ELF-1 (cell line): Measurements from ENCODE around the gene PARD3.

Experiments used
- DNase-seq: peaks from one replicate; pipeline ENCODE4 v3.0.0-alpha.2; 2016; ENCODE audit warnings: low read depth, low spot score

The PARD3 gene

DNA sequence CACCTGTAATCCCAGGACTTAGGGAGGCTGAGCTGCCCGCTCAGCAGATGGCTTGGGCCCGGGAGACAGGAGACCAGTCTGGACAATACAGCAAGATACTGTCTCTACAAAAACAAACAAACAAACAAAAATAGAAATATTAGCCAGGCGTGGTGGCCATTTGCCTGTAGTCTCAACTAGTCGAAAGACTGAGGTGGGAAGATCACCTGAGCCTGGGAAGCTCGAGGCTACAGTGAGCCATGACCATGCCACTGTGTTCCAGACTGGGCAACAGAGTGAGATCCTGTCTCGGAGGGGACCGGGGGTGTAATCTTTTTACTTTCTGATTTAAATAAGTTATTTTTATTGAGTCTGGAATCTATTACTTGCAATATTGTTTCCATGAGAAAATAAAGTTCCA is 274.6 kb downstream of the PARD3 start:
- no peak for DNase-seq

DNA sequence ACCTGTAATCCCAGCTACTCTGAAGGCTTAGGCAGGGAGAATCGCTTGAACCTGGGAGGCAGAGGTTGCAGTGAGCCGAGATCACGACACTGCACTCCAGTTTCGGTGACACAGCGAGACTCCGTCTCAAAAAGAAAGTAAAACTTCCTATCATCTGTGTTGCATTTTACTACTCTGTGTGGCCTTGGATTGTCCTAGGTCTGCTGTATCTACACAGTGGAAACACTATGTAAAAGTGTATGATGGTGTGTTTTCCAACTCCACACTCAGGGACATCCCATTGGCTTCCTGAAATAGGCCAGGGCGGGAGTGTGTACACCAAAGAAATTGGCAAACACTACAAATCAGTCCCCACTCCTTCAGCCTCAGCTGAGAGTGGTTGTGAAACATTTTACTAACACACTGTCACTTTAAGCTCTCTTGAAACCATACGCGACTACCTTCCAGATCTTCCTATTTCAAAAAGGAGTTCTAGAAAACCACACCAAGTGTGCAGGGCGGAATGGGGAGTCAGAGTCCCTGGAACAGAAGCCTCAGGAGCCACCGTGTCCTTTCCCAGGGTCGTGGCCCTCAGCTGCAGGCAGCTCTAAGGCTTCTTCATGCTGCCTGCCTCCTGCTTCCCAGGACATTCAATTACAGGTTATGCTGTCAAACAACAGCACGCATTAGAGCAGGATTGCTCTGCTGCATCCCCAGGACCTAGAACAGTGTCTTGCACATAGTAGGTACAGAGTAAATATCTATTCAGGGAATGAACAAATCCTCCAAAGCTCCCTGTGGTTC is 275.4 kb downstream of the PARD3 start:
- DNase-seq, result no peak

DNA sequence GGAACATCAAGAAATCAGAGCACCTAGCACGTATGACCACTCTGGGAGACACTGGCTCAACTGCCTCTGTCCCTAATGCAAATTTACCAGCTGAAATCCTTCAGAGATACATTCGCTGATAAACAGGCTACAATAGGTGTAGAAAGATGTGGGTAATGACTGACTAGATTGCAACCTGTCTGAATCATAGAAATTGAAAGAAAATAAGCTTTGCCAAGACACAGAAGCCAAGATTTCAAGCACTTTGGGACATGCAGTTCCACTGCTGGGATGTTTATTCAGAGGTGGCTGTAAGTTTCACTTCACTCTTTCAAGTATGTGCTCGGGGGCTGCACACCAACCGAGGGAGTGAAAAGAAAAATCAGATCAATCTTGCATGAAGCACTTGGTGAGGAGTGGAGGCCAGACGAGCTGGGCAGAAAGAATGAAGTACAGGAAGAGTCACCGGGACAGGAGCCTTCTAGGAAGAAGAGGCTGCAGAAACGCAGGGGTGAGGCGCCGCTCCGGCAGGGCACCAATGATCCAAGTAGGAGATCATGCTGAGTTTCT is 276.7 kb downstream of the PARD3 start:
- peak; percentile 22 for DNase-seq

DNA sequence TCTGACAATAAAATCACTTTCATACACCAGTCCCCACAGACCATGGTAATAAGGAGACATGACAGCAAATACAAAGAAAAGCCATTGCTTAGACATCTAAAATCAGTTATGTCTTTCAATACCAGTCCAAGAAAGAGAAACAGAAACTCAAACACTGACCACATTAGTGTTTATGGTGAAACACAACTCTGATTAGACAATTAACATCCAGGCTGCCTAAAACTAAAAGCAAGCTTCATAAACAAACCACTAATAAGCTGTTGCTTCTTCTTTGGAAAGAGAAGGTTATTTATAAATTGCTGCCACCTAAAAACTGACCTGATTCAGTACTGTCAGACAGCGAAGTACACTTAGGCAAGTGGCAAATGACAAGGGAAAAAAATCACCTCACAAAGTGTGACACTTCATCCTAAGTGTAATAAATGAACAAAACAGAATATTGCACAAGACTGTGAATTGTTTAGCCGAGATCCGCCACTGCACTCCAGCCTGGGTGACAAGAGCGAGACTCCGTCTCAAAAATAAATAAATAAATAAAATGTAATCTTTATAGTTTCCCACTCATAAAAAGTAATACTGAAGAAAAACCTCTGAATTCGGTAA is 277.4 kb downstream of the PARD3 start:
- DNase-seq, result no peak

DNA sequence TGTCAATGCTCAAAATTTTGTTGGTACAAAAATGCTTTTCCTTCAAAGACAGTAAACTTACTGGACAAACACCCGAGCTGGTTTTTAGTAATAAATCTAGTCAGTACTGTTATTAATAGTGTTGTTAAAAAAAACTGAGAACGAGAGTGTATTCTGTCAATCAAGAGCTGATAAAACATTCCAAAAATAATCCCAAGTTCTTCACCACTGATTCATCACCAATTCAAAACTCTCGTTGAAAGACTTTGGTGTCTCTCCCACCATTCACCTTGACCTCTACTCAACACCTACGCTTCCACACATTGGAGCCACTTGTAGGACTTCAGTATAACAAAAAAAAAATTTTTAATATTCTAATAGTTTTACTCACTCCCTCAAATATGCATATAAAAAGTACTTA is 279.2 kb downstream of the PARD3 start:
- no peak for DNase-seq

DNA sequence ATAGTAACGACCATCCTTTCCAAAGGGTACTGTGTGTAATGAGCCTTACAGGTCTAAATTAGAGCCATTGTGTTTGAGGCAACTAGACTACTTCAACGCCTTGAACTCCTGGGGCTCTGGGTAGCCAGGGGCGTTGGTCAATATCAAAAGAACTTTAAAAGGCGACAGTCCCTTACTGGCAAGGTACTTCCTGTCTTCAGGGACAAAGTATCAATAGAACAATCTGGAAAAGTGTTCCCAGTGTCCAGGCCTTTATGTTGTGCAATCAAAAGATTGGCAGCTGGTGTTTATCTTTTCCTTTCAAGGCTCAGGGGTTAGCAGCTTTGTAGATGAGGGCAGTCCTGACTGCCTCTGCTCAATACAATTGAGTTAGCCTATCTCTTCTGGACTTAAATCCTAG is 284.3 kb downstream of the PARD3 start:
- no peak for DNase-seq

DNA sequence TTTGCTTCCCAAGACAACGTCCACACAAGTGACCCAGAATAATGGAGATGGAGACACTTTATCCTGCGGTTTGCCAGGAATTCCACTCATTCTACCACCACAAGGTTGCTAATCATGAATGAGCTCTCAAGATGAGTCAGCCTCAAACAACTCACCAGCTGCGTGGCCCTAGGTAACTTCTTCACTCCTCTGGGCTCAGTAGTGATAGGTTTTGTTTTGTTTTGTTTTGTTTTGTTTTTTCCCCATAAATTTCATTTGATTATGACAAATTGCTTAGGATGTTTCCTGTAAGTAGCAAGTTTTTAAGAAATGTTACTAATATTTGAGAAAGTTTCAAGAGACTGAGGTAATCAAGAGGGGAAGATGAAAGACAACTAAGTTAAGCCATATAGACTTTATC is 286.8 kb downstream of the PARD3 start:
- peak; percentile 56 for DNase-seq

DNA sequence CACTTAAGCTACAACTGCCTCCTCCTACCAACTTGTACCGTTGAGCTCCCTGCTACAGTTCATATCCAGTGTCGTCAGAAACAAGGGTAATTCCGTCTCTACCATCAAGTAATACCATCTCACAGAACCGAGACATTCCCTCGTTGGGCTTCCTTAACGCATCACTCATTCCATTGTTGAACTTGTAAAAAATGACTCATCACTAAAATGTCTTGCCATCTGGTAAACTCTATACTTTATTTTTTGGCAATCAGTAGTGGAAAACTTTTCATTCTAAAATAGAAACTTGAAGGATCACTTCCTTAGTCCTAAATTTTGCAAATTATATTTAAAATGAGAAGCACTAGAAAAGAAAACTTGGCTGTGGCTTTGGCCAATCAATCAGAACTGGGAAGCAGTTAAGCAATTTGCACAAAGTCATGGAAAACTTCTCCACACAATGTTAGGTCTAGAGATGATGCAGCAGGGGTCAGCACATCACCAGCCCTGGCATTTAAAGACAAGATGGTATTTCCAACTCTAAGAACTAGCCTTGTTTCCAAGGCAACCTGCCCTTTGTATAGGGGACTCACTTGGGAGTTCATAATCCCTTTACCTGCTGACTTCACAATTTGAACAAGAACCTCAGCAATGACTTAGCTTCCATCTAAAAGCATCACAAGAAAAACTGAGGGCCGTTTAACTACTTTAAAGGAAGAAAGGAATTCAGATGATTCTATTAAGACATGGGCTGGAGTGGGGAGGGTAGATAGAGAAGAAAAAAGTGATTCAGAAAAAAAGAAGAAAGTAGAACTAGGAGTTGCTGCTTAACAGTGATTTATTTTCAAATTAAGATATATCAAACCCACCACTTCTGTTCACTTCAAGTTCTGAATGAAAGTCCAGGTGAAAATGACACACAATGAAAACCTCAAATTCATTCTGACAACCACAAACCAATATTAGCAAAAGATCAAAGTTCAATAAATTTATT is 288.1 kb downstream of the PARD3 start:
- DNase-seq, result peak; percentile 40

DNA sequence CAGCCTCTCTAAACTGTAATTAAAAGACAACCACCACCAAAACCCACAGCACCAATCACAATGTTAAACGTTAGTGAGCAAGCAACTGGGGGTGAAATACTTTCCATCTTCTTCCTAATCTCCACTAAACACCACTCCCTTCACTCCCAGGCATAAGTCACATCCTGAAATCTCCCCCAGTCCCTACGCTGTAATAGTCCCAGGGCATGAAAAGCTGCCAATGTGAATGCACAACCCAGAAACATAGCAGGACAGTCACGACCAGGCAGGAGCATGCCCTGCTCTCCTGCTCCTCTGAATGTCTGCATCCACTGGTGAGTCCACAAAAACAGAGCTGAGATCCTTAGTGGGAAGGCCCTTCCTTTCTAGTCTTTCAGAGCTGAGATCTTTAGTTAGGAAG is 288.9 kb downstream of the PARD3 start:
- DNase-seq, result no peak

DNA sequence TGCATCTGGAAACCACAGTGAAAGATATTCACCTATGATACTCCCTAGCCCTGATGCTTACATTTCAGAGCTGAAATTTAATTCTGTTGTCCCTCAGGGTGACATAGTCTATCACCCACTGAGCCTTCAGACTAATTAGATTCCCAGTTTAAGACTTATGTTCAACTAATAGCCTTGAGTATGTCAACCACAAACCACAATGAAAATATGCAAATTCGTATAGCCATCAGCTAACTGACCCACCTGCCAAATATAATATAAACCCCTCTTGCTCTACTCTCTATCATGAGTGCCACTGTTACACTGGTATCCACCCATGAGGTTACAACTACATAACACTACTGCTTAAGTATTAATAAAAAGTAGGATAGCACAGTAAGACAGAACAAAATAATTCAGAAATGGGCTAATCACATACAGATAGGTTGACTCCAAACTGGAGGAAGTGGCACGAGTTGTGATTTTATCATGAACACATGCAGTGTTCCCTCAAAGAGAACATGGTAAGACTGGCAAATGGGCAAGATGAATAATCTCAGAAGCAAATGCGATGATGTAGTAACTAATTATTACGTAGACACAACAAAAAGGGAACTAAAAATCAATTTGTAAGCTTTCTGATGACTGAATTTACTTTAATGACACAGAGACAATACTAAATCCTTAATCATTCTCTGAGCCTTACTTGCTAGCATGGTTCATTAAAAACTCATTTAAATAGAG is 290.6 kb downstream of the PARD3 start:
- no peak for DNase-seq

DNA sequence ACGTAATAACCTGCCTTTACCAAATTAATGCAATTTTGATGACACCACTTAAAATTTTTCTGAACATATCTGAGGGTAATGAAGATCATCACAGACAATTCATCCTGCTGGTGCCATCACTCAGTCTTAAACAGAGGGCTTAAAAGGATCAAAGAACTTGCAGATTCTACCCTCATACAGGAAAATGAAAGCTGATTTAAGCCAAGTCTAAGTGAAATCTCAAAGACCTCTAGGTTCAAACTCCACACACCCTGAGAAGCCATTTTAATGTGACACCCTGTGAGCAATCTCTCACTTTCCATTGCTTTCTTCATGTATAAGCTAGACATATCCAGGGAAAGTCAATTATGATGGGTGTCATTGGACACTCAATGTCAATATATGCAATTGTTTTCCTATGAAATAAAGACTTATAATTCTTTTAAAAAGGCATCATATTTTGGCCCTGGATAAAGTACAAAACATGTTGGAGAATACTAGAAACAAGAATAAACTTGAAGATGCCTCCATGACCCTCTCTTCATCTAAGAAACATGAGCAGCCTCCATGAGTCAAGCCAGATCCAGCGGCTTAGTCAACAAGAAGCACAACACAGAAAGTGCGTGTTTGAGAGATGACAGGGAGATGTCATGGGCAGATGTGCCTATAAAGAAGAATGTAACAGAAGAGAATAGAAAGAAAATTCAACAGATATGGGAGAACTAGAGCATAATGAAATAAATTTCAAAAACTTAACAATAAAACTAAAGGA is 291.9 kb downstream of the PARD3 start:
- no peak for DNase-seq

DNA sequence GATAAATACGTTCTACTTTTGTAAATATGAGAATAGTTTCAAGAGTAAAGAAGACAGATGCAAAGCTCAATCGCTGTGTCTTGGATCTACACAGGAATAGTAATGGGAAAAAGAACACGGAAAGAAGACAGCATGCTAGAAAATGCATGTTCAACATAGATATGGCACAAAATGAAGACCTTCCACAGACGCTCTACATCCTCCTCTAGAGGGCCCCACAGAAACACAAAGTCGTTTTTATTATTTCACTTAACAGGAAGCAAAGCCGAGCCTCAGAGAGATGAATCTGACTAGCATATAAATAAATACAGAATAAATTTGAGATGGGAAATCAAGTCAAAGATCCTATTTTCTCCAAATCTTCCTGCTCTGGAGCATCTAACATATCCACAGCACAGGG is 292.6 kb downstream of the PARD3 start:
- DNase-seq, result no peak

DNA sequence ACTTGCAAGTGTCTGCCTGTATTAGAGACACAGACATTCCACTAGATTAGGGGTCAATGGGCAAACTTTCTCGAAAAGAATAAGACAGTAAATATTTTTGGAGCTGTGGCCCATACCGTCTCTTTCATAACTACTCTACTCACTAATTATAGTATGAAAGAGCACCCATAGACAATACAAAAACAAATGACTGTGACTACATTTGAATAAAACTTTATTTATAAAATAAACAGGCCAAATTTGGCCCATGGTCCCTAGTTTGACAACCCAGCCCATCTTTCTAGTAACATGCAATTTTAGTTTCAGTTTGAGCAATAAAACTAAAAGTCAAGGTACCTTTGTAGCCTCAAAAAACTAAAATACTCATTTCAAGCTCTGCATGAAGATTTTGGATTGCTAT is 294.6 kb downstream of the PARD3 start:
- DNase-seq, result no peak

DNA sequence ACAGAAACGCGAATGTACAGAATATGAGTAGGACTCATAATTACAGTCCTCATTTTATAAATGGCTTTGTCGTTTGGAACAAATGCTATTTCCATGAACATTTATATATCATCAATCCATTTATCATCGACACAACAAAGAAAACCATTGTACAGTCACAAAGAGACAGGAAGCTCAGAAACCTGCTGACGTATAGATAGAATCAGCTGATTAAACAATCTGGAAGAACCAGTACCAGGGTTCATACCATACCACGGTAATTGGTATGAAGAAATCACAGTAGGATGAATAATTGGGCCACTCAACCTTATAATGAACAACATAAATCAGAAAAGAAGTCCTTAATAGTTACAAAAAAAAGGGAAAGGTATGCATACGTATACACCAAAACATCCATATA is 295.0 kb downstream of the PARD3 start:
- no peak for DNase-seq

DNA sequence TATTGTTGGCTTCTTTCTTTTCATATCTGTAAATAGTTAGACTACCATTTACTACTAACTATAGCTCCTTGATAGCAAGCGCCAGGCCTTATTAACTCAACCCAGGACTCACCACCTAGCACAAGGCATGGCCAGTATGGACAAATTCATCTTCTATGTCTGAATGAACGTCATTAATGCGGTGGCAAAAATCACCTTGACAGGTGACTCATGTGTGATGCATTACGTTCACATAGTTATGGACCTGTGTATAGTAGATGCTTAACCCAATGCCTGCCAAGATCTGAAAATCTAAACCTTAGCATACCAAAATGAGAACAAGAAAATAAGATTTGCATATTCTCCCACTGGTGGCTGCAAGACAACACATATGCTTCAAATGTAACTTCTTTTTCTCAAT is 300.8 kb downstream of the PARD3 start:
- no peak for DNase-seq

DNA sequence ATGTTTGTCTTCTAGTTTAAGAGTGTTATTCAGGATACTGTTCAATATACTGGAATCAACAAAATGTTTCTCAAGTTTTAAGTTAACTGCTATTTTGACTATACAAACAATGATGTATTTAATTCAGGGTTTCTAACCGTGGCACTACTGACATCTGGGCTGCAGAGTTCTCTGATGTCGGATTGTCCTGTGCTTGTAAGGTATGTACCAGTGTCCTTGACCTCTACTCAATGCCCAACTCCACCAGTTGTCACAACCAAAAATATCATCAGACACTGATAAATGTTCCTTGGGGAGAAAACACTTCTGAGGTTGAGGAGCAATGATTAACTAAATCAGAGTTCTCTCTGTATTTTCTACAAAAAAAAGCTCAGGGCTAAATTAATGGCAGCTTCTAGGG is 301.5 kb downstream of the PARD3 start:
- no peak for DNase-seq

DNA sequence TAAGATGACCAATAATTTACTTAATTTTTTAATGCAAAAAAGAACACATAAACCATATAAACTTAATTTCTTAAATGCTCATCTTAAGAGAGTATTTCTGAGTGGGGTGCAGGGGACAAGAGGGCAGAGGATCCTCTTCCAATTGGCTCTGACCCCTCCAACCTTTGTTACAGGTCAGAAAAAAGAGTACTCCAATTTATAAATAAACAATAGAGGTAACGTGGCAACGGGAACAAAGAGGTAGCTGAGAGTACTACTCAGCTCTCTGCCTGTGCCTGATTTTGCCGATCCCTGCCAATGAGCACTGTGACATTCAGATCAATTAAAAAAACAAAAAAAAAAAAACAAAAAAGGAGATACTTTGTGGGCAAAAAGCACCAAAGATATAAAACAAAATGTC is 307.9 kb downstream of the PARD3 start:
- DNase-seq, result no peak

DNA sequence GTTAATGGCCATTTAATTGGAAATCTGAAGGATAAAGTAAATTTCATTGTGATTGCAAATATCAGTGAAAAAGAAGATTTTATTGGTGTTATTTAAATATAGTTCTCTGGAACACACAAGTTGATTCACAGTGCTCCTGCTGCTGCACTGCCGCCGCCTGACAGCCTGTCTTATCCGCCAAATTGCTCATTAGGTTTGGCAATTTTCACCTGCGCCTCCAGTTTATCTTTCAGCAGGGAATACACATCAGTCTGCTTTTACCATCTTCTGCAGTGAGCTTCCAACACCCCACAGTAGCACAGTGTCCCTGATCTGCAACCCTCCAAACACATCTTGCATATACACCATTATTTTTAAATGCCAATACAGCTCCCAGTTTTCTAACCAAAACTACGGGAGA is 308.3 kb downstream of the PARD3 start:
- no peak for DNase-seq

DNA sequence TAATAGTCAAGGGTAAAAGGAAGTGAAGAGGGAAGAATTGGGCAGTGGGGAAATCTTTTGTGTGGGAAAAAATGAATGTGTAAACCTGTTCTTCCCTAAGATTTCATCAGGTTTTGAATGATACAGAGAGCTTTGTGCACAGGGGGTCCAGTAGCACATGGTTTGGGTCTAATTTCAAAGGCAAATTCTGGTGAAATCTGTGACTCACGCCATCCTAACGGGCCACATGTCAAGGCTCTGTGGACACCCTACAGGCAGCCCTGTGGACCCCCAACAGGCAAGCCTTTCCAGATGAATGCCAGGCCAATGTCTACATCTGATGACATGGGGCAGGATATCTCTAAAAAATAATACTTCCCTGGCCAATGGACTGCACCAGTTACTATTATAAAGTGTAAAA is 309.8 kb downstream of the PARD3 start:
- no peak for DNase-seq

DNA sequence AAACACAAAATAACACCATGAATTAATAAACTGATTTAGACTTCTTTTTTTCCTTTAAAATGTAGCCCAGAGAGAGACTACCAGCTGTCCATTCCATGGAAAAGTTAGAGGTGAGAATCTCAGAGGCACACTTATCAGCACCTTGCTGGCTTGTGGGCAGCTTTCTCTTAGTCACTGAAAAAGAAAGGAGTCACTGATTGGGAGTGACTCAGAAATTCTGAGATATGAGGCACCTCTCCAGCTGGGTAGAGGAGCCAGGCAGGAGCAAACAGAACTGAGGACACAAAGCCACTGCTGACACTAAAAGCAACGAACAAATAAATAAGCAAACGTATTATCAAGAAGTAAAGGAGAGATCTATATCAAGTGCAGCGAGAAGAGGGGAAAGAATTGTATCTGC is 310.6 kb downstream of the PARD3 start:
- no peak for DNase-seq

DNA sequence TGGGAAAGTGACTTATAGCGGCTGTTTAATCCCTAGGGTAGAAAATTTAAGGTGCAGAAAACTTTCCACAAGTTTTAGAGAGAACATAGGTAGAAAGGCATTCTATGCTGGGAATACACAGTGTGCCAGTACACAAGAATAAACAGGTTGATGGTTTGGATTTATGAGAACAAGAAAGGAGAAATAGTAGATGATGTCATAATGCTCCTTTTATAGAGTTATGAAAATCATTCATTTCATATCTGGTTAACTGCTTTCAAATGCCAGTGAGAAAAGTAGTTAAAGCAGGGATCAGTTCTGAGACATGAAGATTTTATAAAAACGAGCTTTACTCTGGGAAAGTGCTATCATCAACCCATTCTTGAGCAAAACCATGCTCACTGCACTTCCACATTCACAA is 311.4 kb downstream of the PARD3 start:
- no peak for DNase-seq
